ENCODE results near the gene CLN5. TPM values are rescaled to one million over a fixed set of nuclear protein-coding genes. Genes with fewer than 3 reads are reported as not detected.

CLN5 gene
- total RNA-seq, 1 experiment from 2014 or later = 10.7 TPM

DNA sequence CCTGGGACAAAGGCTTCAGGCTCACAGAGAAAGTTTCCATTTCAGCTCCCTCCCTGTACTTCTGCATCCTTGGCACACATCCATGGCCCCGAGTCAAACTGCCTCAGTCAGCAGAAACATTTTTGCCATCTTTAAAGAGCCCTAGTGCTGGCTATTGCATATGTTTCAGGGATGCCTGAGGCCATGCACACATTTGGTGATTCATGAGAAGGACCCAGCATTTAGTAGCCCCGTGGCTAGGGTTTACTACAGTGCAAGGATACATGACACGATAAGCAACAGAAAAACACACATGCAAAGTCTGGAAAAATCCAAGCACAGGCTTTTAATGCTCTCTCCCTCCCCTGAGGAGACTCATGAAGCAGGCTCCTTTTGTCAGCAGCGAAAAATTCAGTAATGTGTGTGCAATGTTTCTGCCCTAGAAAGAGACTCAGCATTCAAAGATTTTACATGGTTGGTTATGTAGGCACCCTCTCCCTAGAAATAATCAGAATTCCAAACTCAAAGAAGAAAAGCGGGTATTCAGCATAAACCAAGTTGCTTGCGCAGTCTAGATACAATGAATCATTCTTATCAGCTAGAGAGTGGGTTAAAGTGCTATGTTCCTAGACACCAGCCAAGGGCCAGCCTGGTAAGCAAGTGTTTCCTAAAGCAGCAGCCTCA is 26.0 kb upstream of the CLN5 start:
- H3K36me3 ChIP-seq (ENCODE audit: low read depth) = no peaks in the 10 kb centered on the region
- peak overlapping the region; percentile 17 for H3K27ac ChIP-seq
- POLR2A ChIA-PET (ENCODE audit: unreplicated experiment) = no interaction called here
- peak in 1 of 2 experiments; percentile 67 for DNase-seq
- CTCF ChIA-PET = no interaction called here
- peak overlapping the region; percentile 53 for H3K4me2 ChIP-seq
- H3K79me2 ChIP-seq (ENCODE audit: low read depth) = no peaks in the 10 kb centered on the region
- no TSS peak for BruUV-seq (replicated peaks)
- peaks cover 15% of the 10 kb centered on the region for H3F3A ChIP-seq (ENCODE audit: insufficient read depth, low read depth)
- peaks cover 26% of the 10 kb centered on the region for H3K4me1 ChIP-seq (replicated peaks; ENCODE audit: insufficient read depth)
- peak overlapping the region; percentile 2; the same call in 1 of the 2 replicates for H3K4me3 ChIP-seq
- H3K9me2 ChIP-seq (ENCODE audit: insufficient read depth) = no peaks in the 10 kb centered on the region
- intact Hi-C loops (cut with micrococcal nuclease; ENCODE audit: unreplicated experiment) = no loop called here
- H2AFZ ChIP-seq = no peak overlapping the region
- H4K20me1 ChIP-seq (ENCODE audit: insufficient read depth) = no peaks in the 10 kb centered on the region
- H3K27me3 ChIP-seq (ENCODE audit: insufficient read depth, low read depth) = no peaks in the 10 kb centered on the region
- H3K9me3 ChIP-seq (ENCODE audit: insufficient read depth, low read depth) = no peaks in the 10 kb centered on the region; the same call in 1 of the 2 replicates
- TF ChIP-seq EZH2 (IDR thresholded peaks at IDR 0.05; ENCODE audit: low read depth) = no peak
- TF ChIP-seq, protein P1, sequence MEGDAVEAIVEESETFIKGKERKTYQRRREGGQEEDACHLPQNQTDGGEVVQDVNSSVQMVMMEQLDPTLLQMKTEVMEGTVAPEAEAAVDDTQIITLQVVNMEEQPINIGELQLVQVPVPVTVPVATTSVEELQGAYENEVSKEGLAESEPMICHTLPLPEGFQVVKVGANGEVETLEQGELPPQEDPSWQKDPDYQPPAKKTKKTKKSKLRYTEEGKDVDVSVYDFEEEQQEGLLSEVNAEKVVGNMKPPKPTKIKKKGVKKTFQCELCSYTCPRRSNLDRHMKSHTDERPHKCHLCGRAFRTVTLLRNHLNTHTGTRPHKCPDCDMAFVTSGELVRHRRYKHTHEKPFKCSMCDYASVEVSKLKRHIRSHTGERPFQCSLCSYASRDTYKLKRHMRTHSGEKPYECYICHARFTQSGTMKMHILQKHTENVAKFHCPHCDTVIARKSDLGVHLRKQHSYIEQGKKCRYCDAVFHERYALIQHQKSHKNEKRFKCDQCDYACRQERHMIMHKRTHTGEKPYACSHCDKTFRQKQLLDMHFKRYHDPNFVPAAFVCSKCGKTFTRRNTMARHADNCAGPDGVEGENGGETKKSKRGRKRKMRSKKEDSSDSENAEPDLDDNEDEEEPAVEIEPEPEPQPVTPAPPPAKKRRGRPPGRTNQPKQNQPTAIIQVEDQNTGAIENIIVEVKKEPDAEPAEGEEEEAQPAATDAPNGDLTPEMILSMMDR (conservative IDR thresholded peaks at IDR 0.05) = no peak

DNA sequence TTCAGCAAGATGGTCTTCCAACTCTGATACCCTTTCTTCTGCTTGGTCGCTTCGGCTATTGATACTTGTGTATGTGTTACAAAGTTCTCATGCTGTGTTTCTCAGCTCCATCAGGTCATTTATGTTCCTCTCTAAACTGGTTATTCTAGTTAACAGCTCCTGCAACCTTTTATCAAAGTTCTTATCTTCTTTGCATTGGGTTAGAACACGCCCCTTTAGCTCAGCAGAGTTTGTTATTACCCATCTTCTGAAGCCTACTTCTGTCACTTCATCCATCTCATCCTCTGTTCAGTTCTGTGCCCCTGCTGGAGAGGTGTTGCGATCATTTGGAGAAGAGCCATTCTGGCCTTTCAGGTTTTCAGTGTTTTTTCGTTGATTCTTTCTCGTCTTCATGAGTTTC is 24.9 kb upstream of the CLN5 start:
- no peaks in the 10 kb centered on the region for H3K27me3 ChIP-seq (ENCODE audit: insufficient read depth, low read depth)
- POLR2A ChIA-PET (ENCODE audit: unreplicated experiment) = no interaction called here
- no peaks in the 10 kb centered on the region for H3K9me3 ChIP-seq (ENCODE audit: insufficient read depth, low read depth)
- no peak overlapping the region for H2AFZ ChIP-seq
- no peak for DNase-seq
- intact Hi-C loops (cut with micrococcal nuclease; ENCODE audit: unreplicated experiment) = no loop called here
- peaks cover 15% of the 10 kb centered on the region for H3F3A ChIP-seq (ENCODE audit: insufficient read depth, low read depth)
- no peak overlapping the region for H3K4me2 ChIP-seq
- no peak for TF ChIP-seq EZH2 (IDR thresholded peaks at IDR 0.05; ENCODE audit: low read depth)
- TF ChIP-seq, protein P1 (conservative IDR thresholded peaks at IDR 0.05) = no peak
- H3K79me2 ChIP-seq (ENCODE audit: low read depth) = no peaks in the 10 kb centered on the region
- no peaks in the 10 kb centered on the region for H4K20me1 ChIP-seq (ENCODE audit: insufficient read depth)
- CTCF ChIA-PET = no interaction called here
- no peak overlapping the region for H3K27ac ChIP-seq
- no peaks in the 10 kb centered on the region for H3K36me3 ChIP-seq (ENCODE audit: low read depth)
- no TSS peak for BruUV-seq (replicated peaks)
- peaks cover 26% of the 10 kb centered on the region for H3K4me1 ChIP-seq (replicated peaks; ENCODE audit: insufficient read depth)
- no peaks in the 10 kb centered on the region for H3K9me2 ChIP-seq (ENCODE audit: insufficient read depth)
- no peak overlapping the region for H3K4me3 ChIP-seq

DNA sequence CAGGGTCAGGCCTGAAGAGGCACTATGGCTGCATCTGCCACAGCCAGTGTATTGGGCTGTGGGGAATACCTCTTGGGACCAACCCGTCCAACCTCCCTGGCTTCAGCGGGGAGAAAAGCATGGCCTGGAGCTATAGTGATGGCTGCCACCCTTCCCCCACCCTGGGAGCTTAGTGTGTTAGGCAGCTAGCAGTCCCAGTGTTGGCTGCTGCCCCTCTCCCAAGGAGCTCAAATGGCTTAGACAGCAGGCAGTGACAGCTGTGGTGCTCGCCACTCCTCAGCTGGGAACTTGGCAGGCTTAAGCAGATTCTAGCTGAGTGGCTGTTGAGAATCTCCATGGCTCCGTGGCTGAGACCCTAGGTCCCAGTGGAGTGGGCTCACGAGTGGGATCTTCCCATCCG is 23.8 kb upstream of the CLN5 start:
- Histone ChIP-seq H3K27me3 (ENCODE audit: insufficient read depth, low read depth) (no peaks in the 10 kb centered on the region), H3K27ac (no peak overlapping the region), H3F3A (ENCODE audit: insufficient read depth, low read depth) (peaks cover 15% of the 10 kb centered on the region), H3K36me3 (ENCODE audit: low read depth) (no peaks in the 10 kb centered on the region), H3K9me3 (ENCODE audit: insufficient read depth, low read depth) (no peaks in the 10 kb centered on the region), H3K4me2 (no peak overlapping the region), H2AFZ (no peak overlapping the region), H3K4me3 (no peak overlapping the region), H4K20me1 (ENCODE audit: insufficient read depth) (no peaks in the 10 kb centered on the region), H3K9me2 (ENCODE audit: insufficient read depth) (no peaks in the 10 kb centered on the region), H3K79me2 (ENCODE audit: low read depth) (no peaks in the 10 kb centered on the region), H3K4me1 (replicated peaks; ENCODE audit: insufficient read depth) (peaks cover 26% of the 10 kb centered on the region)
- TF ChIP-seq, protein P1 (conservative IDR thresholded peaks at IDR 0.05) = no peak
- TF ChIP-seq EZH2 (IDR thresholded peaks at IDR 0.05; ENCODE audit: low read depth) = no peak
- no peak for DNase-seq
- POLR2A ChIA-PET (ENCODE audit: unreplicated experiment) = no interaction called here
- CTCF ChIA-PET = no interaction called here
- intact Hi-C loops (cut with micrococcal nuclease; ENCODE audit: unreplicated experiment) = no loop called here
- BruUV-seq (replicated peaks) = no TSS peak
